DND-41 (cell line): ENCODE data around the gene COL4A1.

Experiments
- ATAC-seq: fragments of 200-7000 bp; cut with Tn5 transposase; 3 replicates; pipeline ENCODE4 v1.9.1; 2021; ENCODE audit warnings: low read depth; ENCODE audit not compliant: insufficient read depth
- DNase-seq: peaks from one replicate; pipeline ENCODE4 v3.0.0-alpha.2; 2020
- H2AFZ ChIP-seq: 2 replicates; pipeline ENCODE4 v1.6.0; 2012; ENCODE audit warnings: low read depth, low read length
- H3K27ac ChIP-seq: 2 replicates; pipeline ENCODE4 v1.5.1; 2012; ENCODE audit warnings: low read length, inconsistent platforms
- H3K27me3 ChIP-seq: fragments of 200-600 bp; sonication (generic); 2 replicates; pipeline ENCODE4 v1.6.0; 2012; ENCODE audit warnings: low read length, mild to moderate bottlenecking, inconsistent platforms; ENCODE audit not compliant: insufficient read depth, poor library complexity
- H3K36me3 ChIP-seq: 2 replicates; pipeline ENCODE4 v1.5.1; 2012; ENCODE audit warnings: low read length, inconsistent platforms; ENCODE audit not compliant: insufficient read depth
- H3K4me1 ChIP-seq: 2 replicates; pipeline ENCODE4 v1.5.1; 2012; ENCODE audit warnings: mild to moderate bottlenecking, low read length; ENCODE audit not compliant: insufficient read depth
- H3K4me2 ChIP-seq: 2 replicates; pipeline ENCODE4 v1.6.0; 2012; ENCODE audit warnings: mild to moderate bottlenecking, moderate library complexity, low read length, inconsistent platforms; ENCODE audit not compliant: insufficient read depth
- H3K4me3 ChIP-seq, 2 experiments: fragments of 200-600 bp in 1 of 2; shearing (Covaris generic) in 1 of 2; 2 replicates each; pipeline ENCODE4 v1.5.1; 2012 to 2016; ENCODE audit warnings: inconsistent platforms in 2 of 2, low read length in 2 of 2, mild to moderate bottlenecking in 2 of 2, low read depth in 1 of 2, moderate library complexity in 1 of 2
- H3K79me2 ChIP-seq: 2 replicates; pipeline ENCODE4 v1.6.0; 2012; ENCODE audit warnings: low read length, inconsistent platforms; ENCODE audit not compliant: insufficient read depth
- H3K9ac ChIP-seq: 2 replicates; pipeline ENCODE4 v1.6.0; 2012; ENCODE audit warnings: low read depth, mild to moderate bottlenecking, inconsistent platforms, low read length, moderate library complexity
- H3K9me3 ChIP-seq: 2 replicates; pipeline ENCODE4 v1.5.1; 2012; ENCODE audit warnings: low read length, moderate library complexity, mild to moderate bottlenecking, inconsistent platforms; ENCODE audit not compliant: insufficient read depth, severe bottlenecking
- H4K20me1 ChIP-seq: 2 replicates; pipeline ENCODE4 v1.6.0; 2012; ENCODE audit warnings: low read length; ENCODE audit not compliant: insufficient read depth
- CTCF ChIP-seq: IDR thresholded peaks from 2 replicates; pipeline ENCODE4 v1.5.1; 2012; ENCODE audit warnings: borderline replicate concordance, low read length, moderate library complexity, mild to moderate bottlenecking; ENCODE audit not compliant: poor library complexity, severe bottlenecking; ENCODE audit errors: extremely low read depth
- EZH2 ChIP-seq: IDR thresholded peaks from 3 replicates; pipeline ENCODE4 v1.6.1; 2012; ENCODE audit warnings: borderline replicate concordance, low read depth, mild to moderate bottlenecking, moderate library complexity, low read length, inconsistent platforms; ENCODE audit not compliant: severe bottlenecking

The COL4A1 gene

DNA sequence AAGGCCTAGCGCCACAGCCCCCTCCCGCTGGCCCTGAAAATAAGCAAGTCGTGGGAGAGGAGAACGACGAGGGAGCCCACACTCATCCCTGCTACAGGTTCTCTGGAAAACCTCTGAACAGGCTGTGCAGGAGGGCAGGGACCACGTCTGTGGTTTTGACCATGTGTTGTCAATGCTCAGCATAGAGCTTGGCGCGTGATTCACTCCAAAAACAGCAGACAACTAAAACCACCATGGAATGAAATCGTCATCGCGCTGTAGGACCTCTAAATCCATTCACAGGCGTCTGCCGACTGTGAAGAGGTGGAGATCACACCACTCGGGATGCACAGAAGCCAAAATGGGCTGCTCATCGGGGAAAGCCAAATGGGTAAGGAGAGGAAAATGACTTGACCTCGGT, 121.3 kb downstream of the COL4A1 start:
- Histone ChIP-seq H3K4me2 (no peak overlapping the region), H3K27me3 (peaks cover 16% of the 10 kb centered on the region), H3K4me3 (no peak overlapping the region), H3K36me3 (no peaks in the 10 kb centered on the region), H3K79me2 (no peaks in the 10 kb centered on the region), H3K4me1 (peaks cover 24% of the 10 kb centered on the region), H3K9me3 (no peaks in the 10 kb centered on the region), H4K20me1 (no peaks in the 10 kb centered on the region), H2AFZ (no peak overlapping the region), H3K27ac (no peak overlapping the region), H3K9ac (no peak overlapping the region)
- ATAC-seq (no peak), DNase-seq (no peak)
- TF ChIP-seq CTCF (no peak), EZH2 (no peak)

GRCh38 chr13:110183910-110184309, 123.0 kb downstream of the COL4A1 start:
- TF ChIP-seq CTCF = no peak
- TF ChIP-seq EZH2 = no peak
- peak overlapping the region; percentile 37; the same call in 1 of the 2 replicates for H3K27ac ChIP-seq
- no peaks in the 10 kb centered on the region for H3K36me3 ChIP-seq
- no peak overlapping the region for H3K4me2 ChIP-seq
- ATAC-seq = peak; percentile 87
- no peaks in the 10 kb centered on the region for H3K9me3 ChIP-seq
- no peak overlapping the region for H2AFZ ChIP-seq
- no peaks in the 10 kb centered on the region for H4K20me1 ChIP-seq
- H3K9ac ChIP-seq = no peak overlapping the region
- H3K79me2 ChIP-seq = no peaks in the 10 kb centered on the region
- peaks cover 24% of the 10 kb centered on the region for H3K4me1 ChIP-seq
- H3K27me3 ChIP-seq = peaks cover 10% of the 10 kb centered on the region
- no peak overlapping the region for H3K4me3 ChIP-seq
- peak; percentile 55 for DNase-seq

GRCh38 chr13:110182461-110182860, 124.5 kb downstream of the COL4A1 start:
- H3K4me1 ChIP-seq = peaks cover 17% of the 10 kb centered on the region
- no peak overlapping the region for H3K9ac ChIP-seq
- no peaks in the 10 kb centered on the region for H3K79me2 ChIP-seq
- no peaks in the 10 kb centered on the region for H3K36me3 ChIP-seq
- H3K4me3 ChIP-seq = no peak overlapping the region
- no peak overlapping the region for H2AFZ ChIP-seq
- DNase-seq = no peak
- H3K27ac ChIP-seq = no peak overlapping the region
- TF ChIP-seq EZH2 (no peak), CTCF (no peak)
- peaks cover 5% of the 10 kb centered on the region for H3K27me3 ChIP-seq
- no peak for ATAC-seq
- no peak overlapping the region for H3K4me2 ChIP-seq
- H4K20me1 ChIP-seq = no peaks in the 10 kb centered on the region
- no peaks in the 10 kb centered on the region for H3K9me3 ChIP-seq

GRCh38 chr13:110182003-110182402, 125.0 kb downstream of the COL4A1 start:
- H3K36me3 ChIP-seq = no peaks in the 10 kb centered on the region

More at GRCh38 chr13:110182003-110182402, 125.0 kb downstream of the COL4A1 start:
- H3K9me3 ChIP-seq = no peaks in the 10 kb centered on the region
- TF ChIP-seq EZH2 = no peak
- no peak for TF ChIP-seq CTCF
- peaks cover 17% of the 10 kb centered on the region for H3K4me1 ChIP-seq
- no peak overlapping the region for H3K4me2 ChIP-seq
- no peak for DNase-seq
- H3K79me2 ChIP-seq = no peaks in the 10 kb centered on the region
- no peak for ATAC-seq
- no peak overlapping the region for H3K9ac ChIP-seq
- H4K20me1 ChIP-seq = no peaks in the 10 kb centered on the region
- H3K4me3 ChIP-seq = no peak overlapping the region
- H2AFZ ChIP-seq = no peak overlapping the region
- H3K27ac ChIP-seq = no peak overlapping the region
- peaks cover 7% of the 10 kb centered on the region for H3K27me3 ChIP-seq
